Brain pericyte (primary cell): Measurements from ENCODE around the gene HOXB9.

Source experiments
- DNase-seq: peaks from one replicate; pipeline ENCODE4 v3.0.0-alpha.2; 2012; ENCODE audit warnings: low read depth, low spot score

The HOXB9 gene

GRCh38 chr17:48624544-48625494 is 1.3 kb downstream of the HOXB9 start:
- no peak for DNase-seq

GRCh38 chr17:48624118-48624517 is 2.0 kb downstream of the HOXB9 start:
- DNase-seq, result no peak

- no peak for DNase-seq
Measured at GRCh38 chr17:48623583-48623982, 2.6 kb downstream of the HOXB9 start.

GRCh38 chr17:48622857-48623256 is 3.3 kb downstream of the HOXB9 start:
- DNase-seq, result no peak

- no peak for DNase-seq
Measured at GRCh38 chr17:48621410-48622392, 4.5 kb downstream of the HOXB9 start.

- DNase-seq, result no peak
Measured at GRCh38 chr17:48620461-48621139, 5.6 kb downstream of the HOXB9 start.

GRCh38 chr17:48619826-48620449 is 6.2 kb downstream of the HOXB9 start:
- DNase-seq, result no peak

- peak; percentile 26 for DNase-seq
Measured at GRCh38 chr17:48618256-48618896, 7.8 kb downstream of the HOXB9 start.

GRCh38 chr17:48617471-48618255 is 8.5 kb downstream of the HOXB9 start:
- DNase-seq, result no peak

- DNase-seq, result no peak
Measured at GRCh38 chr17:48616717-48617470, 9.3 kb downstream of the HOXB9 start.

- DNase-seq, result no peak
Measured at GRCh38 chr17:48615963-48616716, 10.0 kb downstream of the HOXB9 start.

GRCh38 chr17:48615047-48615962 is 10.9 kb downstream of the HOXB9 start, which contains the start of gene HOXB8:
Gene HOXB8 (minus strand): TSS chr17:48615292. CDS start chr17:48614704, 588 bp downstream.
- DNase-seq, result no peak

- no peak for DNase-seq
Measured at GRCh38 chr17:48613862-48614694, 12.1 kb downstream of the HOXB9 start.

GRCh38 chr17:48612854-48613691 is 13.1 kb downstream of the HOXB9 start:
- DNase-seq, result no peak

GRCh38 chr17:48612456-48612853 is 13.7 kb downstream of the HOXB9 start:
- no peak for DNase-seq
